ENCODE data around the gene SIX4. TPM values are rescaled to one million over a fixed set of nuclear protein-coding genes. Genes with fewer than 3 reads are reported as not detected.

Gene SIX4
- total and polyA plus RNA-seq, 2 donors (not counting 1 experiment from before 2014, with no cell fraction given) = not detected

- CTCF ChIA-PET = no interaction called here
Measured at GRCh38 chr14:60679566-60680258, 44.4 kb downstream of the SIX4 start.

More at GRCh38 chr14:60679566-60680258, 44.4 kb downstream of the SIX4 start:
- H3K79me2 ChIP-seq (ENCODE audit: control insufficient read depth, insufficient read depth, low read length) = no peaks in the 10 kb centered on the region
- no peaks in the 10 kb centered on the region for H3K4me1 ChIP-seq (ENCODE audit: control insufficient read depth in 2 of 2, insufficient read depth in 2 of 2, low read length in 2 of 2)
- peaks cover 31% of the 10 kb centered on the region for H3K27me3 Mint-ChIP-seq
- H3K27ac ChIP-seq (ENCODE audit: low read length in 2 of 2) = no peak overlapping the region
- H4K20me1 ChIP-seq (ENCODE audit: control insufficient read depth, insufficient read depth, low read length, poor library complexity, severe bottlenecking) = no peaks in the 10 kb centered on the region
- POLR2A ChIA-PET = interaction anchor here (0.6 kb wide), 1 partner anchor 24 kb away, joined by 3 read pairs; no protein-coding TSS in a partner anchor
- no peak overlapping the region for H3K4me3 ChIP-seq (ENCODE audit: control extremely low read depth in 1 of 5, extremely low read depth in 1 of 5, insufficient read depth in 1 of 5, low read depth in 2 of 5, low read length in 4 of 5)
- no peak overlapping the region for H3K27ac Mint-ChIP-seq
- peaks cover 0 to 3% (median 1%) of the 10 kb centered on the region in 4 experiments for H3K27me3 ChIP-seq (replicated peaks in 1 of 4; ENCODE audit: control extremely low read depth in 1 of 4, control insufficient read depth in 3 of 4, insufficient read depth in 4 of 4, low read length in 3 of 4)
- no peaks in the 10 kb centered on the region for H3K4me1 Mint-ChIP-seq
- no peak overlapping the region for H3K4me3 Mint-ChIP-seq
- no peak overlapping the region for H3K9ac ChIP-seq (ENCODE audit: low read length)
- no peak for TF ChIP-seq EZH2 (IDR thresholded peaks at IDR 0.05; ENCODE audit: borderline replicate concordance, insufficient read depth, low read depth, low read length, poor library complexity, severe bottlenecking)
- TF ChIP-seq CTCF (IDR thresholded peaks at IDR 0.05) = no peak
- H3K9me3 Mint-ChIP-seq (ENCODE audit: insufficient read depth) = no peaks in the 10 kb centered on the region
- no peak overlapping the region for H3K4me2 ChIP-seq (replicated peaks; ENCODE audit: low read depth, low read length, poor library complexity, severe bottlenecking)
- intact Hi-C loops (cut with micrococcal nuclease) = no loop called here
- H3K36me3 ChIP-seq (replicated peaks in 1 of 2; ENCODE audit: control extremely low read depth in 1 of 2, control insufficient read depth in 1 of 2, extremely low read depth in 1 of 2, insufficient read depth in 2 of 2, low read length in 1 of 2) = no peaks in the 10 kb centered on the region
- no peak overlapping the region for H2AFZ ChIP-seq (ENCODE audit: insufficient read depth, low read depth, low read length, poor library complexity, severe bottlenecking)
- DNase-seq = no peak
- no peaks in the 10 kb centered on the region for H3K9me3 ChIP-seq (ENCODE audit: control extremely low read depth in 1 of 3, control insufficient read depth in 2 of 3, insufficient read depth in 1 of 3, low read length in 2 of 3)
- WGBS (ENCODE audit: insufficient coverage) = 70% methylated on average over 2 of the region's 4 CpGs
- no peak for ATAC-seq (ENCODE audit: low read depth)

Data from B cell (primary cell).